Measurements from ENCODE around the gene CCZ1. TPM values are rescaled to one million over a fixed set of nuclear protein-coding genes. Genes with fewer than 3 reads are reported as not detected.
A peak's percentile ranks its signal among the peaks of the same experiment; 100 is the strongest.
"Not testable (repeated sequence)": the region's sequence is repeated elsewhere in the genome, so short reads cannot be mapped to it uniquely, and the experiment has no call there.

Gene CCZ1
- total RNA-seq, 1 donor from 2014 or later, result 8.2 TPM

GRCh38 chr7:5892498-5892897, 6.0 kb upstream of the CCZ1 start:
- H3K27ac ChIP-seq, result peak overlapping the region; percentile 18 to 43
- H3K4me3 ChIP-seq, result no peak overlapping the region
- TF ChIP-seq, protein P1, sequence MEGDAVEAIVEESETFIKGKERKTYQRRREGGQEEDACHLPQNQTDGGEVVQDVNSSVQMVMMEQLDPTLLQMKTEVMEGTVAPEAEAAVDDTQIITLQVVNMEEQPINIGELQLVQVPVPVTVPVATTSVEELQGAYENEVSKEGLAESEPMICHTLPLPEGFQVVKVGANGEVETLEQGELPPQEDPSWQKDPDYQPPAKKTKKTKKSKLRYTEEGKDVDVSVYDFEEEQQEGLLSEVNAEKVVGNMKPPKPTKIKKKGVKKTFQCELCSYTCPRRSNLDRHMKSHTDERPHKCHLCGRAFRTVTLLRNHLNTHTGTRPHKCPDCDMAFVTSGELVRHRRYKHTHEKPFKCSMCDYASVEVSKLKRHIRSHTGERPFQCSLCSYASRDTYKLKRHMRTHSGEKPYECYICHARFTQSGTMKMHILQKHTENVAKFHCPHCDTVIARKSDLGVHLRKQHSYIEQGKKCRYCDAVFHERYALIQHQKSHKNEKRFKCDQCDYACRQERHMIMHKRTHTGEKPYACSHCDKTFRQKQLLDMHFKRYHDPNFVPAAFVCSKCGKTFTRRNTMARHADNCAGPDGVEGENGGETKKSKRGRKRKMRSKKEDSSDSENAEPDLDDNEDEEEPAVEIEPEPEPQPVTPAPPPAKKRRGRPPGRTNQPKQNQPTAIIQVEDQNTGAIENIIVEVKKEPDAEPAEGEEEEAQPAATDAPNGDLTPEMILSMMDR (IDR thresholded peaks at IDR 0.05), result no peak
- intact Hi-C loops (cut with DNase I), result no loop called here
- no peaks in the 10 kb centered on the region for H3K9me3 ChIP-seq
- no peak for DNase-seq (ENCODE audit: low spot score in 2 of 2)
- peaks cover 0 to 7% of the 10 kb centered on the region in 2 donors for H3K4me1 ChIP-seq
- H3K27me3 ChIP-seq, result no peaks in the 10 kb centered on the region
- no peaks in the 10 kb centered on the region for H3K36me3 ChIP-seq

GRCh38 chr7:5897369-5897919, 1.1 kb upstream of the CCZ1 start:
- DNase-seq (ENCODE audit: low spot score in 2 of 2); H3K4me3 ChIP-seq; H3K27ac ChIP-seq; intact Hi-C loops (cut with DNase I); H3K9me3 ChIP-seq; H3K27me3 ChIP-seq; H3K36me3 ChIP-seq; H3K4me1 ChIP-seq: not testable (repeated sequence)

DNA sequence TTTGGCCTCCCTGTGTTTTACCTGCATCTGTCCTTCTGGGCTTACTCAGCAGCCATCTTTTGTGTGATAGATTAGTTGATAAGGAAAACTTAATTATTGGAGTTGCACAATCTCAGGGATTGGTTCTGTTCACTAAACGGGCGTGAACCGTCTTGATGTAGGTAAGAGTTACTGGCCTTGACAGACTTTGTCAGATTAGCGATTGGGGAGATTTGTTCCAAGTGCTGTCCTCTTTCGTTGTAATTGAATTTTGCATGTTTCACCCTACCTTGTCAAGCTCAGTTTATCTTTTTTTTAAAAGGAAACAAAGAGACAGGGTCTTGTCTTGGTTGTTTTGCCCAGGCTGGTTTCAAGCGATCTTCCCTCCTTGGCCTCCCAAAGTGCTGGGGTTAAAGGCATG, 4.5 kb downstream of the CCZ1 start:
- H3K36me3 ChIP-seq, result peaks cover 7 to 12% of the 10 kb centered on the region in 2 donors
- intact Hi-C loops (cut with DNase I), result not testable (repeated sequence)

DNA sequence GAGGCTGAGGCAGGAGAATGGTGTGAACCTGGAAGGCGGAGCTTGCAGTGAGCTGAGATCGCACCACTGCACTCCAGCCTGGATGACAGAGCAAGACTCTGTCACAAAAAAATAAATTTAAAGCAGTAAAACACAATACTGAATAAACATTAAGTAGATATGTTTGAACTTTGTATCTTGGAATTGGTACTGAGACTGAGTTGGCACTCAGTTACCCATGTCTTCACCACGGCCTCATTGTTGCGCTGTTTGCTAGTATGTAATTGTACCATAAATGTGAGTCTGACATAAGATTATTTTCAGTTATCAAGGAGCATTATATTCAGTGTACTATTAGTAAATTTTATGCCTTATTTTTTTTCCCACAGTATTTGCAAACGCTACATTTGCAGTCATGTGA, 6.2 kb downstream of the CCZ1 start:
- H3K36me3 ChIP-seq, result peaks cover 8 to 12% of the 10 kb centered on the region in 2 donors
- H3K27ac ChIP-seq; H3K27me3 ChIP-seq; H3K4me3 ChIP-seq; H3K9me3 ChIP-seq; DNase-seq (ENCODE audit: low spot score in 2 of 2); intact Hi-C loops (cut with DNase I); H3K4me1 ChIP-seq: not testable (repeated sequence)

More for the DNA sequence above, 4.5 kb downstream of the CCZ1 start:
- not testable (repeated sequence) for H3K27ac ChIP-seq; H3K27me3 ChIP-seq; H3K4me1 ChIP-seq; DNase-seq (ENCODE audit: low spot score in 2 of 2); H3K9me3 ChIP-seq; H3K4me3 ChIP-seq

DNA sequence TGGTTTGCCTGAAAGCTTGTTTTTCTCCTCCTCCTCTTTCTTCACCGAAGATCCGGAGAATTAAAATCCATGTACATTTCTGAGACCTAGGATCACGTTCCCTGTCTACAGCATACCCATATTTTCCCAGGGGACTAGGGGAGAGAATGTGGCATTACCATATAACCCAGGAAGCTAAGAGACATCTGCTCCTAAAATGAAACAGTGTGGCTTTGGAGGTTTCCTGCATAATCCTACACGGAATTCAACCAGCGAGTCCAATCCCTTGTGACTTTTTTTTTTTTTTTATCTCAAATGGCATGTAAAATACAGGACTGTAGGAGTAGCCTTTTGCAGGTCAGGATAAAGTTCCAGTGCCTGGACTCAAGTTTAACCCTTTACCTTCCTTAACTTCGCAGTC, 10.3 kb downstream of the CCZ1 start:
- H3K27me3 ChIP-seq; H3K27ac ChIP-seq; H3K4me1 ChIP-seq; DNase-seq (ENCODE audit: low spot score in 2 of 2); H3K9me3 ChIP-seq; intact Hi-C loops (cut with DNase I); H3K4me3 ChIP-seq: not testable (repeated sequence)
- peaks cover 9 to 18% of the 10 kb centered on the region in 2 donors for H3K36me3 ChIP-seq

- H3K36me3 ChIP-seq; DNase-seq (ENCODE audit: low spot score in 2 of 2); intact Hi-C loops (cut with DNase I): not testable (repeated sequence)
Observed at GRCh38 chr7:5916529-5916928, 18.0 kb downstream of the CCZ1 start.

DNA sequence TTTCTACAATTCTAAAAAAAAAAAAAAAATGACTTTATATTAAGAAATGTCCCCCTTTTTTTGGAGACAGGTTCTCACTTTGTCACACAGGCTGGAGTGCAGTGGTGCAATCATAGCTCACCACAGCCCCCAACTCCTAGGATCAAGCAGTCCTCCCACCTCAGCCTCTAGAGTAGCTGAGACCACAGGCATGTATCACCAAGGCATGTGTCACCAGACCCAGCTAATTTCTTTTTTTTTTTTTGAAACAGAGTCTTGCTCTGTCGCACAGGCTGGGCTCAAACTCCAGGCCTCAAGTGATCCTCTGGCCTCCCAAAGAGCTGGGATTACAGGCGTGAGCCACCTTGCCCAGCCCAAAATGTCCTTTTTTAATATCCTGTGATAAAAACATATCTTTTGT, 25.6 kb downstream of the CCZ1 start:
- H3K27ac ChIP-seq; H3K4me3 ChIP-seq; H3K9me3 ChIP-seq; H3K36me3 ChIP-seq; H3K27me3 ChIP-seq; H3K4me1 ChIP-seq; intact Hi-C loops (cut with DNase I); DNase-seq (ENCODE audit: low spot score in 2 of 2): not testable (repeated sequence)

More at GRCh38 chr7:5916529-5916928, 18.0 kb downstream of the CCZ1 start:
- not testable (repeated sequence) for H3K27ac ChIP-seq, H3K4me3 ChIP-seq, H3K27me3 ChIP-seq, H3K4me1 ChIP-seq, H3K9me3 ChIP-seq

GRCh38 chr7:5924630-5925029, 26.1 kb downstream of the CCZ1 start:
- DNase-seq (ENCODE audit: low spot score in 2 of 2); H3K4me3 ChIP-seq; H3K36me3 ChIP-seq; H3K27ac ChIP-seq; intact Hi-C loops (cut with DNase I); H3K27me3 ChIP-seq; H3K9me3 ChIP-seq; H3K4me1 ChIP-seq: not testable (repeated sequence)

DNA sequence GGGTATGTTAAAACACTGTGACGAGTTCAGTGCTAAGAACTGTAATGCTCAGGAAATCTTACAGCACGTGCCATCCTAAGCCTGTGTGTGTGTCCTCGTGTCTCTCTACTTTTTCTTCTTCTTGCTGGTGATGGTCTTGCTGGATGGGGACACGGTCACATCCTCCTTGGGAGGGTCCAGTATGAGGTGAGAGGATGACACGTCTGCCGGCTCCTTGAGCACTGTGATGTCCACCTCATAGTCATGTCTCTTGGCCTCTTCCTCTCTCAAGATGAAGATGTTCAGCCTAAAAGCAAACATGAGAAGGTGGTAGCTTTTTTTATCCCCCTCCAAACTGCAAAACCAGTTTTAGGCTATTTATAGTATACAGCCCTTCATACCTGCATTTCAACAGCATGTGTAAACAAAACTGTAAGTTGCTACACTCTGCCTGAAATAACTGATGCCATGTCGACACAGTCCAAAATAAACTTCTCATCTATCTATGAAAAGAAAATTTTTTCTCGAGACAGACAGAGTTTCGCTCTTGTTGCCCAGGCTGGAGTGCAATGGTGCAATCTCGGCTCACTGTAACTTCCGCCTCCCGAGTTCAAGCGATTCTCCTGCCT, 27.8 kb downstream of the CCZ1 start:
- H3K9me3 ChIP-seq; H3K36me3 ChIP-seq; intact Hi-C loops (cut with DNase I); H3K27me3 ChIP-seq; H3K4me3 ChIP-seq; H3K27ac ChIP-seq; DNase-seq (ENCODE audit: low spot score in 2 of 2); H3K4me1 ChIP-seq: not testable (repeated sequence)

DNA sequence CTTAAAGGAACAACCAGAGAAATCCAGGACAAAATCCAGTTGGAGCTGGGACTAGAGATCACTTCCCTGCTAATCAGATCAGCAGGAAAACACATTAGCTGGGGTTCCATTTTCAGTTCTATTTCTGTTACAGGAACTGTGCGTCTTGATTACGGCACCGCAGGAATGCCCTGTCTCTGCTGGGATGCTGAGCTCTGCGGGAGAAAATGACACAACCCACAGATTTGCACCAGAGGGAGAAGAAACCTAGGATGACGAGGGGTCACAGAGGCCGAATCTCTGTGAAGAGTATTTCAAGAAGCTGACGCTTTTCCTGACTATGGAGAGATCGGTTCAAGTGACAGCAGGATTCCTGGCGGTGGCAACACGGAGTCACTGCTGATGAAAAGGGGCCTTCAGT, 31.8 kb downstream of the CCZ1 start:
- intact Hi-C loops (cut with DNase I); H3K4me1 ChIP-seq; H3K36me3 ChIP-seq; DNase-seq (ENCODE audit: low spot score in 2 of 2); H3K27ac ChIP-seq; H3K9me3 ChIP-seq; H3K27me3 ChIP-seq; H3K4me3 ChIP-seq: not testable (repeated sequence)

GRCh38 chr7:5931250-5931649, 32.7 kb downstream of the CCZ1 start:
- peak in 1 of 2 donors; percentile 57 for DNase-seq (ENCODE audit: low spot score in 2 of 2)
- H3K4me1 ChIP-seq; intact Hi-C loops (cut with DNase I); H3K27ac ChIP-seq; H3K36me3 ChIP-seq; H3K4me3 ChIP-seq; H3K9me3 ChIP-seq; H3K27me3 ChIP-seq: not testable (repeated sequence)

DNA sequence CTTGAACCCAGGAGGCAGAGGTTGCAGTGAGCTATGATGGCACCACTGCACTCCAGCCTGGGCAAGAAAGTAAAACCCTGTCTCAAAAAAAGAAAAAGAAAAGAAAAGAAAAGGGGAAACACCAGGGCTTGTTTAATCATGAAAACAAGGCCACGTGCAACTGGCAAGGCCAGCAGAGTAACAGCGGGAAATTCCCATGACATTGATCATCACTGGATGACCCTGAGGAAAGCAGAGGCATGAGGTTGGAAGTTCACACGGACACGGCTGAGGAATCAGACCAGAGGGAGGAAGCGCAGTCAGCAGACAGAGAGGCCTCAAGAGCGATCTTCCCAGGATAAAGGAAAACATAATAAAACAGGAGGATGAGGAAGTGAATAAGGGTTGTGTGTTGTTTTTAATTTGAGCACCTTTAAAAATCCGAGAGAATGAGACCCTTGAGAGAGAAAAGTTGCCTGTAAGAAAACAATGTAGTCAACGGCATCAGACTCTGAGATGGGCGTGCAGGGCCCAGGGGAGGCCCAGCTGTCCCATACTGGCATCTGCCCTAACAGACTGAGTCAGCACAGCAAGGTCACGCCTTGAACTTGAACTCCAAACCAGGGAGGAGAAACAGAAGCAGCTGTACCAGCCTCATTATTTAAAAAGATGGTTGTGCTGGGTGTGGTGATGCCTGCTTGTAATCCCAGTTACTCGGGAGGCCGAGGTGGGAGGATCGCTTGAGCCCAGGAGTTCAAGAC, 33.5 kb downstream of the CCZ1 start:
- H3K27me3 ChIP-seq; intact Hi-C loops (cut with DNase I); H3K36me3 ChIP-seq; H3K4me3 ChIP-seq; DNase-seq (ENCODE audit: low spot score in 2 of 2); H3K9me3 ChIP-seq; H3K27ac ChIP-seq; H3K4me1 ChIP-seq: not testable (repeated sequence)

DNA sequence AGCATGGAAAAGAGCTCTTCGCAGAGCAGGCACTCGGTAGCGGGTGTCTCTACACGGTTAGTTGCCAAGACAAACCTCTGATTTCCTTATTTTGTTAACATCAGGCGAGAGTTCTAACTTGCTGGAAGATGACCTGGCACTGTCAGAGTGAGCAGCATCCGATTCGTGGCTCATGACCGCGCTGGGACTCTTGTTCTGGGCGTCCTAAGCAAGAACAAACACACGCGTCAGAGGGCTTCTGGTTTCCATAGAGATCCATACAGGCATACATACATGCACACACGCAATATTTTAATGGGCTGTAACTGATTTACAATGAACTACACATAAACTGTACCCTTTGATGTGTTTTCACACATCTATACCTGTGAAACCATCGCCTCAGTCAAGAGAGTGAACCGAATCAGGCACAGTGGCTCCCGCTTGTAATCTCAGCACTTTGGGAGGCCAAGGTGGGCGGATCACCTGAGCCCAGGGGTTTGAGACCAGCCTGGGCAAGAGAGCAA, 36.5 kb downstream of the CCZ1 start:
- H3K27me3 ChIP-seq; H3K4me3 ChIP-seq; H3K9me3 ChIP-seq; H3K4me1 ChIP-seq; intact Hi-C loops (cut with DNase I); DNase-seq (ENCODE audit: low spot score in 2 of 2); H3K36me3 ChIP-seq; H3K27ac ChIP-seq: not testable (repeated sequence)
